GM23338 (cell line): Measurements from ENCODE around the gene CTDSPL. TPM values are rescaled to one million over a fixed set of nuclear protein-coding genes. Genes with fewer than 3 reads are reported as not detected.

Experiments
- ATAC-seq: fragments of 200-7000 bp; cut with Tn5 transposase; 3 replicates; pipeline ENCODE4 v1.9.1; 2020
- DNase-seq: peaks from one replicate; pipeline ENCODE4 v3.0.0-alpha.2; 2015; ENCODE audit warnings: low spot score
- H2AFZ ChIP-seq: fragments of 200-600 bp; sonication (generic); 2 replicates; pipeline ENCODE4 v1.8.0; 2016; ENCODE audit warnings: antibody characterized with exemption, mild to moderate bottlenecking, moderate library complexity
- H3F3A ChIP-seq: fragments of 200-600 bp; sonication (generic); replicated peaks from 2 replicates; pipeline ENCODE4 v1.8.0; 2017; ENCODE audit warnings: antibody characterized with exemption, mixed run types, low read depth
- H3K27ac ChIP-seq: fragments of 200-600 bp; sonication (generic); 2 replicates; pipeline ENCODE4 v1.6.1; 2016; ENCODE audit warnings: low read depth
- H3K27me3 ChIP-seq: fragments of 200-600 bp; sonication (generic); 2 replicates; pipeline ENCODE4 v1.8.0; 2016; ENCODE audit warnings: mild to moderate bottlenecking, mixed run types, moderate library complexity; ENCODE audit not compliant: insufficient read depth
- H3K36me3 ChIP-seq: fragments of 200-600 bp; sonication (generic); 2 replicates; pipeline ENCODE4 v1.8.0; 2016; ENCODE audit warnings: mild to moderate bottlenecking; ENCODE audit not compliant: insufficient read depth
- H3K4me1 ChIP-seq: fragments of 200-600 bp; sonication (generic); 2 replicates; pipeline ENCODE4 v1.8.0; 2016; ENCODE audit warnings: mild to moderate bottlenecking, moderate library complexity; ENCODE audit not compliant: insufficient read depth
- H3K4me2 ChIP-seq: fragments of 200-600 bp; sonication (generic); 2 replicates; pipeline ENCODE4 v1.7.1; 2017; ENCODE audit warnings: mixed run types
- H3K4me3 ChIP-seq: fragments of 200-600 bp; sonication (generic); 2 replicates; pipeline ENCODE4 v1.6.1; 2016; ENCODE audit warnings: mixed run types
- H3K79me2 ChIP-seq: fragments of 200-600 bp; sonication (generic); replicated peaks from 2 replicates; pipeline ENCODE4 v1.8.0; 2017; ENCODE audit warnings: mild to moderate bottlenecking; ENCODE audit not compliant: insufficient read depth
- H3K9me2 ChIP-seq: fragments of 200-600 bp; sonication (generic); 2 replicates; pipeline ENCODE4 v1.8.0; 2017; ENCODE audit not compliant: insufficient read depth
- H4K20me1 ChIP-seq: fragments of 200-600 bp; sonication (generic); replicated peaks from 2 replicates; pipeline ENCODE4 v1.8.0; 2017; ENCODE audit warnings: mild to moderate bottlenecking; ENCODE audit not compliant: insufficient read depth
- H3K27ac Mint-ChIP-seq: 2 replicates; pipeline ENCODE4 v1.8.0; 2020; ENCODE audit warnings: inconsistent platforms, mild to moderate bottlenecking, moderate library complexity, mixed read lengths
- H3K27me3 Mint-ChIP-seq: 3 replicates; pipeline ENCODE4 v1.8.0; 2022; ENCODE audit warnings: low read depth, mild to moderate bottlenecking, moderate library complexity, mixed read lengths, inconsistent platforms; ENCODE audit not compliant: insufficient read depth, poor library complexity
- H3K36me3 Mint-ChIP-seq: 3 replicates; pipeline ENCODE4 v1.8.0; 2021; ENCODE audit warnings: low read depth, mild to moderate bottlenecking, inconsistent platforms, moderate library complexity, mixed read lengths
- H3K4me1 Mint-ChIP-seq: 3 replicates; pipeline ENCODE4 v1.8.0; 2020; ENCODE audit warnings: mild to moderate bottlenecking, inconsistent platforms, mixed read lengths
- H3K4me3 Mint-ChIP-seq: 3 replicates; pipeline ENCODE4 v1.8.0; 2021; ENCODE audit warnings: moderate library complexity, mild to moderate bottlenecking, inconsistent platforms, mixed read lengths
- H3K9me3 Mint-ChIP-seq: 3 replicates; pipeline ENCODE4 v1.8.0; 2020; ENCODE audit warnings: moderate library complexity, mild to moderate bottlenecking, inconsistent platforms, mixed read lengths
- CREB1 ChIP-seq: fragments of 250-450 bp; sonication (Bioruptor Pico); IDR thresholded peaks from 2 replicates; pipeline ENCODE4 v1.5.0; 2020; ENCODE audit warnings: low read depth, mild to moderate bottlenecking, moderate library complexity
- CTCF ChIP-seq, 2 experiments: fragments of 200-600 bp in 1 of 2; sonication (generic) in 1 of 2; conservative IDR thresholded peaks; 2 replicates each; pipeline versions ENCODE4 v1.5.1 to v1.6.1; 2016 to 2017; ENCODE audit warnings: antibody characterized with exemption in 2 of 2, low read depth in 2 of 2, mild to moderate bottlenecking in 2 of 2, moderate library complexity in 1 of 2
- ETS1 ChIP-seq: IDR thresholded peaks from 2 replicates; pipeline ENCODE4 v1.6.1; 2016; ENCODE audit warnings: antibody characterized with exemption
- EZH2 ChIP-seq: fragments of 200-600 bp; sonication (generic); IDR thresholded peaks from one replicate; pipeline ENCODE4 v1.8.0; 2017; ENCODE audit warnings: antibody characterized with exemption, mild to moderate bottlenecking, low read depth; ENCODE audit not compliant: unreplicated experiment
- EZH2phosphoT487 ChIP-seq: fragments of 200-600 bp; sonication (generic); IDR thresholded peaks from one replicate; pipeline ENCODE4 v1.8.1; 2018; ENCODE audit warnings: antibody characterized with exemption; ENCODE audit not compliant: unreplicated experiment
- JUNB ChIP-seq: IDR thresholded peaks from one replicate; pipeline ENCODE4 v1.6.1; 2016; ENCODE audit warnings: antibody characterized with exemption; ENCODE audit not compliant: unreplicated experiment
- NANOG ChIP-seq: IDR thresholded peaks from 2 replicates; pipeline ENCODE4 v1.6.1; 2016; ENCODE audit warnings: antibody characterized with exemption, borderline replicate concordance
- POLR2AphosphoS5 ChIP-seq: IDR thresholded peaks from 2 replicates; pipeline ENCODE4 v1.6.1; 2016; ENCODE audit warnings: antibody characterized with exemption, low read depth
- REST ChIP-seq: IDR thresholded peaks from one replicate; pipeline ENCODE4 v1.6.1; 2018; ENCODE audit warnings: antibody characterized with exemption; ENCODE audit not compliant: unreplicated experiment
- STAT1 ChIP-seq: IDR thresholded peaks from one replicate; pipeline ENCODE4 v1.6.1; 2016; ENCODE audit warnings: antibody characterized with exemption; ENCODE audit not compliant: unreplicated experiment
- ZNF114 ChIP-seq: fragments of 250-450 bp; sonication (Bioruptor Pico); IDR thresholded peaks from 2 replicates; pipeline ENCODE4 v1.5.0; 2020; ENCODE audit warnings: mild to moderate bottlenecking, moderate library complexity
- ZNF331 ChIP-seq: fragments of 250-450 bp; sonication (Bioruptor Pico); IDR thresholded peaks from 2 replicates; pipeline ENCODE4 v1.5.0; 2020; ENCODE audit warnings: low read depth, mild to moderate bottlenecking, moderate library complexity
- ZNF462 ChIP-seq: fragments of 250-450 bp; sonication (Bioruptor Pico); IDR thresholded peaks from 2 replicates; pipeline ENCODE4 v1.5.0; 2020; ENCODE audit warnings: mild to moderate bottlenecking, moderate library complexity
- polyA plus RNA-seq: library from polyadenylated mRNA; unstranded; fragments of >200 nt; fragmentation: Nextera tagmentation; extraction: Ambion mirVana; gene quantifications from 2 replicates; pipeline ENCODE4 v1.2.1, GENCODE V29; 2016
- total RNA-seq: library from RNA; depleted of rRNA; stranded (reverse); fragments of >200 nt; shearing (Covaris generic); gene quantifications from 2 replicates; pipeline ENCODE4 v1.2.3, GENCODE V29; 2014

The CTDSPL gene
- total and polyA plus RNA-seq, 2 experiments from 2014 or later: 23.2 to 42.0 TPM

- Mint-ChIP-seq H3K4me1 (peaks cover 15% of the 10 kb centered on the region), H3K9me3 (no peaks in the 10 kb centered on the region), H3K27ac (no peak overlapping the region), H3K27me3 (peaks cover 10% of the 10 kb centered on the region), H3K36me3 (peaks cover 3% of the 10 kb centered on the region; the same call in 1 of the 3 replicates), H3K4me3 (no peak overlapping the region)
- Histone ChIP-seq H3K4me1 (peaks cover 7% of the 10 kb centered on the region), H3K27ac (no peak overlapping the region), H3K79me2 (no peaks in the 10 kb centered on the region), H3K27me3 (no peaks in the 10 kb centered on the region; the same call in 1 of the 2 replicates), H3K4me2 (no peak overlapping the region), H3K4me3 (no peak overlapping the region), H3K9me2 (no peaks in the 10 kb centered on the region), H2AFZ (no peak overlapping the region), H3F3A (no peaks in the 10 kb centered on the region), H4K20me1 (no peaks in the 10 kb centered on the region), H3K36me3 (no peaks in the 10 kb centered on the region)
- ATAC-seq (no peak), DNase-seq (no peak)
- TF ChIP-seq ZNF462 (CRISPR knock-in tag) (no peak), REST (no peak), ETS1 (no peak), POLR2AphosphoS5 (no peak), NANOG (no peak), STAT1 (no peak), ZNF331 (CRISPR knock-in tag) (no peak), JUNB (no peak), EZH2phosphoT487 (no peak), EZH2 (no peak), CREB1 (CRISPR knock-in tag) (no peak), CTCF (conservative IDR thresholded peaks at IDR 0.05; ENCODE audit: low read depth in 2 of 2) (no peak), ZNF114 (no peak)
Measured at GRCh38 chr3:38002940-38003339, 141.3 kb downstream of the CTDSPL start.
